HEK293T (cell line): Measurements from ENCODE around the gene CEP41.

Experiments
- CTCF ChIA-PET: fragments of 350-600 bp; formaldehyde crosslinking; extraction: SDS; loops from one replicate; lab custom pipeline; 2021; ENCODE audit warnings: antibody characterized with exemption, inconsistent platforms; lab: Yijun Ruan, JAX
- POLR2A ChIA-PET: fragments of 350-600 bp; formaldehyde crosslinking; extraction: SDS; loops from one replicate; lab custom pipeline; 2020; ENCODE audit warnings: antibody characterized with exemption, inconsistent platforms; lab: Yijun Ruan, JAX
- DNase-seq: peaks from one replicate; pipeline ENCODE4 v3.0.0; 2012; ENCODE audit warnings: mixed read lengths; ENCODE audit errors: extremely low spot score
- ARNT ChIP-seq: fragments of 450-650 bp; IDR thresholded peaks from 2 replicates; pipeline ENCODE4 v1.6.1; 2017; ENCODE audit warnings: mild to moderate bottlenecking
- BHLHE40 ChIP-seq: fragments of 450-650 bp; IDR thresholded peaks from 2 replicates; pipeline ENCODE4 v1.6.1; 2016; ENCODE audit warnings: mild to moderate bottlenecking, moderate library complexity, borderline replicate concordance
- CTBP1 ChIP-seq: fragments of 450-650 bp; IDR thresholded peaks from 2 replicates; pipeline ENCODE4 v1.6.1; 2016; ENCODE audit warnings: borderline replicate concordance
- ELF4 ChIP-seq: fragments of 450-650 bp; IDR thresholded peaks from 2 replicates; pipeline ENCODE4 v1.6.1; 2017; ENCODE audit warnings: antibody characterized with exemption
- FOXA1 ChIP-seq: fragments of 450-650 bp; IDR thresholded peaks from 2 replicates; pipeline ENCODE4 v1.6.1; 2016; ENCODE audit warnings: mild to moderate bottlenecking
- FOXK2 ChIP-seq: fragments of 450-650 bp; IDR thresholded peaks from 2 replicates; pipeline ENCODE4 v1.6.1; 2016; ENCODE audit warnings: mild to moderate bottlenecking
- FOXM1 ChIP-seq: fragments of 450-650 bp; IDR thresholded peaks from 2 replicates; pipeline ENCODE4 v1.6.1; 2017; ENCODE audit warnings: mild to moderate bottlenecking, borderline replicate concordance
- HDGF ChIP-seq: fragments of 450-650 bp; IDR thresholded peaks from 2 replicates; pipeline ENCODE4 v1.6.1; 2017; ENCODE audit warnings: antibody characterized with exemption, borderline replicate concordance
- L3MBTL2 ChIP-seq: fragments of 450-650 bp; conservative IDR thresholded peaks from 2 replicates; pipeline ENCODE4 v1.6.1; 2016; ENCODE audit warnings: mild to moderate bottlenecking
- LEF1 ChIP-seq: fragments of 450-650 bp; IDR thresholded peaks from 2 replicates; pipeline ENCODE4 v1.6.1; 2017; ENCODE audit warnings: mild to moderate bottlenecking, borderline replicate concordance
- NFRKB ChIP-seq: fragments of 450-650 bp; IDR thresholded peaks from 2 replicates; pipeline ENCODE4 v1.6.1; 2016; ENCODE audit warnings: mild to moderate bottlenecking, moderate library complexity
- PKNOX1 ChIP-seq: fragments of 450-650 bp; IDR thresholded peaks from 2 replicates; pipeline ENCODE4 v1.6.1; 2016
- SP1 ChIP-seq: fragments of 450-650 bp; IDR thresholded peaks from 2 replicates; pipeline ENCODE4 v1.6.1; 2017
- SUZ12 ChIP-seq: fragments of 450-650 bp; IDR thresholded peaks from 2 replicates; pipeline ENCODE4 v1.6.1; 2016; ENCODE audit warnings: mild to moderate bottlenecking
- TARDBP ChIP-seq: fragments of 450-650 bp; IDR thresholded peaks from 2 replicates; pipeline ENCODE4 v1.6.1; 2016
- ZNF384 ChIP-seq: fragments of 450-650 bp; IDR thresholded peaks from 2 replicates; pipeline ENCODE4 v1.6.1; 2016

CEP41 gene

DNA sequence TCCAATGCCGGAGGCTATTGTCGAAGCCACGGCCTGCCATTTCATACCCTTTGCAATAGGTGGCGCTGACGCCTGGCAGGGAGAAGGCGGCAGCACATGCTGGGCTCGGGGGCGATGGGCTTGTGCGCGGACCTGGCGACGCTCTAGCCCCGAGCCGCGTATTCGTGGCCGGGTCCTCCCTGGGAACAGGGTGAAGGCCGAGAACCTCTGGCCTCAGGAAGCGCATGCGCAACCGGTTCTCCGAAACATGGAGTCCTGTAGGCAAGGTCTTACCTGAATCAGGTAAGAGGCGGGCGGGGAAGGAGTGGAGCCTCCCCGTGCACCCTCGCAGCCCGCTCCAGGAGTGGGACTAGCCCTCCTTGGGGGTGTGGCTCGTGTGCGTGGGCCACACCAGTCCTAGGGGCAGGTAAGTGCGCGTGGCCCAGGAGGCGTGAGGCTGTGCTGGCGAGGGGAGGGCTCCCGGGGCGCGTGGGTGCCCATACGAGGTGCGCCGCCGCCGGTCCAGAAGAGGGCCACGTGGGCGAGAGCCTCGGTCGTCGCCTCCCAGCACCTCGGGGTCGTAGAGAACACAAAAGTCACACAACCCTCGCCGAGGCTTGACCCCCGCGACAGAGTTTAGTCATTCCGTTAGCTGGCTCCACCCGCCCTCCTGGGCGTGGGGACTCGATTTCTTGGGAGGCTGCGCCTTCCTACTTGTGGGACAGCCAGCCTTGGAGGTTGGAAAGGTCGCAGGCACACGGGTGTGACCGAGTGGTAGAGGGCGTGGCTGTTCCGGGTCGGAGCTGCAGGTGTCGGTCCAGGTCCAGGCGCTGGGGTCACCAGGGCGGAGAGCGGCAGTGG lies 45.5 kb upstream of the CEP41 start:
- no peak for DNase-seq
- no peak for TF ChIP-seq NFRKB
- TF ChIP-seq SP1: no peak
- TF ChIP-seq CTBP1: no peak
- TF ChIP-seq ELF4: no peak
- no peak for TF ChIP-seq LEF1
- TF ChIP-seq FOXA1: no peak
- no peak for TF ChIP-seq FOXM1
- no peak for TF ChIP-seq ARNT
- no peak for TF ChIP-seq SUZ12
- no peak for TF ChIP-seq ZNF384
- TF ChIP-seq TARDBP: no peak
- TF ChIP-seq FOXK2: no peak
- TF ChIP-seq HDGF: no peak
- TF ChIP-seq PKNOX1: no peak
- no peak for TF ChIP-seq L3MBTL2
- TF ChIP-seq BHLHE40: no peak
- ChIA-PET CTCF (no interaction called here), POLR2A (no interaction called here)

GRCh38 chr7:130485734-130486113 lies 44.9 kb upstream of the CEP41 start:
- CTCF ChIA-PET: no interaction called here
- POLR2A ChIA-PET: no interaction called here
- DNase-seq: no peak
- TF ChIP-seq BHLHE40: no peak
- no peak for TF ChIP-seq CTBP1
- TF ChIP-seq NFRKB: no peak
- no peak for TF ChIP-seq FOXM1
- no peak for TF ChIP-seq FOXK2
- TF ChIP-seq HDGF: no peak
- no peak for TF ChIP-seq SP1
- no peak for TF ChIP-seq L3MBTL2
- TF ChIP-seq PKNOX1: no peak
- TF ChIP-seq ELF4: no peak
- no peak for TF ChIP-seq LEF1
- no peak for TF ChIP-seq ARNT
- no peak for TF ChIP-seq SUZ12
- no peak for TF ChIP-seq TARDBP
- TF ChIP-seq ZNF384: no peak

- POLR2A ChIA-PET: no interaction called here
- CTCF ChIA-PET: interaction anchor here (0.7 kb wide), 1 partner anchor 1599 kb away, joined by 3 read pairs; no protein-coding TSS in a partner anchor
- DNase-seq: no peak
Measured at GRCh38 chr7:130483031-130483430, 42.2 kb upstream of the CEP41 start.

GRCh38 chr7:130481898-130482297 lies 41.1 kb upstream of the CEP41 start:
- DNase-seq: no peak
- CTCF ChIA-PET: no interaction called here
- TF ChIP-seq FOXA1 (no peak), SP1 (no peak), HDGF (no peak), SUZ12 (no peak), PKNOX1 (no peak), TARDBP (no peak), ARNT (no peak), NFRKB (no peak), CTBP1 (no peak)
- POLR2A ChIA-PET: no interaction called here

More at GRCh38 chr7:130483031-130483430, 42.2 kb upstream of the CEP41 start:
- TF ChIP-seq ELF4 (no peak), CTBP1 (no peak), FOXM1 (no peak), ARNT (no peak), ZNF384 (no peak), NFRKB (no peak), L3MBTL2 (no peak), BHLHE40 (no peak), FOXK2 (no peak), LEF1 (no peak), HDGF (no peak), SUZ12 (no peak), PKNOX1 (no peak), SP1 (no peak), FOXA1 (no peak), TARDBP (no peak)

DNA sequence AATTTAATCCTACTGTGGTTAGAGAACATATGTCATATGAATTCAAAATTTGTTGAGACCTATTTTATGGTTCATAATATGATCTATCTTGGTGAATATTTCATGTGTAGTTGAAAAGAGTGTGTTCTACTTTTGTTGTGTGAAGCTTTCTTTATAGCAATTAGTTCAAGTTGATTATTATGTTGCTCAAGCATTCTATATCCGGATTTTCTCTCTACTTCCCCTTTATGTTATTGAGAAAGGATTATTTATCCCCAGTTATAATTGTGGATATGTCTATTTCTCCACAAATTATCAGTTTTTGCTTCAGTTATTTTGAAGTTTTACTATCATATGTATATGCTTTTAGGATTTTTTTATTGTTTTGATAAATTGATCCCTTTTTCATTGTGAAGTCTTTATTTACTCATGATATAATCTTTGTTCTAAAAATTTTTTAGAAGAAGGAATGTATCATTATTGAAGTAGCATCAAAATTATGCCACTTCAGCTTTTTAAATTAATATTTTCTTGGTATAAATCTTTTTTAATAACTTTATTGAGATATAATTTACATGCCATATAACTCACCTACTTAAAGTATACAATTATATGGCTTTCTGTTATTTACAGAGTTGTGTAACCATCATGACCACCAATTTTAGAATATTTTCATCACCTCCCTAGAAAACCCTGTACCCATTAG lies 39.0 kb upstream of the CEP41 start:
- DNase-seq: no peak
- ChIA-PET CTCF (no interaction called here), POLR2A (no interaction called here)
- no peak for TF ChIP-seq NFRKB
- TF ChIP-seq ZNF384: no peak
- no peak for TF ChIP-seq FOXM1
- no peak for TF ChIP-seq PKNOX1
- no peak for TF ChIP-seq ELF4
- no peak for TF ChIP-seq TARDBP
- no peak for TF ChIP-seq HDGF
- no peak for TF ChIP-seq FOXK2
- TF ChIP-seq L3MBTL2: no peak
- no peak for TF ChIP-seq CTBP1
- no peak for TF ChIP-seq LEF1
- TF ChIP-seq ARNT: no peak
- TF ChIP-seq SUZ12: no peak
- no peak for TF ChIP-seq SP1
- TF ChIP-seq FOXA1: no peak
